Cortex of kidney (tissue), 1 donor: Measurements from ENCODE around the gene PABPC1L.
"Not testable (repeated sequence)": the region's sequence is repeated elsewhere in the genome, so short reads cannot be mapped to it uniquely, and the experiment has no call there.

ENCODE experiments used
- DNase-seq: peaks from one replicate; lab custom pipeline; 2025; lab: John Stamatoyannopoulos, UW

Gene PABPC1L

DNA sequence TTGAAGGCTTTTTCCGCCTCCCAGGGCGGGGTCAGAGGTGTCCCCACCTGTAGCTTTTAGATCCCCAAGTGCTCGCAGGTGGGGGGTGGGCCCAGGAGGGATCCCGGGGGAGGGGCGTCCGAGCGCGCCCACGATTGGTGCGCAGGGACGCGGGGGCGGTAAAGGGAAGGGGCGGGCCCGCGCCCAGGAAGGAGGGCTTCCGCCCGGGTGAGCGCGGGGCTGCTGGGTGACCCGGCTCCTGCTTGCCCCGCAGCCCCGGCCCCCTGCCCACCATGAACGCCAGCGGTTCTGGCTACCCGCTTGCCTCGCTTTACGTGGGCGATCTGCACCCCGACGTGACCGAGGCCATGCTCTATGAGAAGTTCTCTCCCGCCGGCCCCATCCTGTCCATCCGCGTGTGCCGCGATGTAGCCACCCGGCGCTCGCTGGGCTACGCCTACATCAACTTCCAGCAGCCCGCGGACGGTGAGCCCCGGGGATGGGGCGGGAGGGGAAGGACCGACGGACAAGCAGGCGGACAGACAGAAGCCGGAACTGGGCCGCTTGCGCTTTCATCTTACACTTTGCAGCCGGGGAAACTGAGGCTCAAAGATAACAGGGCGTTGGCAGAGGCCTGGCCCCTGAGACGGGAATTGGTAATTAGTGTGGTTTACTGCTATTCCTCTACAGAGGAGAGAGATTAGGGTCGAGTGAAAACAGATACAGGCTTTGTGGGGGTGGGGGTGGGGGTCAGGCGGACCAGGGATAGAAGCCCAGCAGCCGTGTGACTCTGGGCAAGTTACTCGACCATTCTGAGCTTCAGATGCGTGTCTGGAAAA lies at the start of gene PABPC1L:
TSS of gene PABPC1L (plus strand) at position 189 of the 818 bp plus-strand sequence. CDS start at position 273, 84 bp downstream.
- DNase-seq: no peak

- no peak for DNase-seq
Measured at GRCh38 chr20:44861531-44862006, 48.3 kb upstream of the PABPC1L start.

DNA sequence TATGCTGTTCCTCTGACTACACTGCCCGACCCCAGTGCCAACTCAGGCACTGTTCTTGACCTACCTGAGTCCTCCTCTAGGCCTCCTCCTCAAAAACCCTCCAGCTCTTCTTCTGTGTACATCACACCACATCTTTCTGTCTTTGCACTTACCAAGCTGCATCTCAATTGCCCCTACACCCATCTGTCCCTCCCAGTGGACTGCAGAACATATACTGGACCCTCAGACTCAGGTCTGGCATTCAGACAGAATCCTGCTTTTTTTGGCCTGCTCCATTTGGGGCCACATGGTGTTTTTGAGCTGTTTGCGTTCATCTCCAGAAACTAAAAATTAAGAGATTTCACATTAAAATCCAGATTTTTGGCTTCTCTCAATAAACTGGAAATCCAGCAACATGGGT lies 47.6 kb upstream of the PABPC1L start:
- DNase-seq: no peak

DNA sequence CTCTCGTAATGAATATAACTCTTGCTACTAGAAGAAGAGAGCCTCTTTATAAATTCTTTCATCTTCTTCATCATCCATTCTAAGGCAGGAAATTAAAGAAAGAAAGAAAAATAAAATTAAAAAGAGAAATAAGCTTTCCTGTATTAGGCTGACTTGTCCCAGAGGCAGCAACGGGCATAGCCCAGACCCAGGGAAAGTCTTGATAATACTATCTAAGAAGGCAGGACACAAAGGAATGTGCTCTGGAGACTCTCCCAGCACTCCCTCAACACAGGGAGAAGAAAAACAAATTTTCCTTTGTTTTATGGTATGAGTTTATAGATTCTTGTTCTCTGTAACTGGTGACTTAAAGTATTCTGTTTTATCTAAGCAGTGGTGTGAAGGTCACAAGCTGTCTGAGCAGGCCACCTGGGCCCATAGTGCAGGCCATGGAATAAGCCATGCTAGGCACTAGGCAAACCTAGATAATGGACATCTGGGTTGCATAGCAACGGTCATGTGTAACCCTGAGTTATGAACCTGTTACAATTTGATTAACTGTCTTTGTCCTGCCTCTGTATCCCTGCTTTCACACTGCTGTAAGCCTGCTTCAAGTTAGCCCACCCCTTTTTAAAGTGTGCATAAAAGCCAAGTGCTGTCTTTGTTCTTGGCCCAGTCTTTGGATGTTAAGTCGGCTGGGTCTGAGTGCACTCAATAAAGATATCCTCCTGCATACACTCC lies 46.3 kb upstream of the PABPC1L start:
- DNase-seq: not testable (repeated sequence)

- DNase-seq: not testable (repeated sequence)
Measured at GRCh38 chr20:44864493-44864892, 45.4 kb upstream of the PABPC1L start.

- DNase-seq: no peak
Measured at GRCh38 chr20:44866703-44867335, 43.0 kb upstream of the PABPC1L start.

DNA sequence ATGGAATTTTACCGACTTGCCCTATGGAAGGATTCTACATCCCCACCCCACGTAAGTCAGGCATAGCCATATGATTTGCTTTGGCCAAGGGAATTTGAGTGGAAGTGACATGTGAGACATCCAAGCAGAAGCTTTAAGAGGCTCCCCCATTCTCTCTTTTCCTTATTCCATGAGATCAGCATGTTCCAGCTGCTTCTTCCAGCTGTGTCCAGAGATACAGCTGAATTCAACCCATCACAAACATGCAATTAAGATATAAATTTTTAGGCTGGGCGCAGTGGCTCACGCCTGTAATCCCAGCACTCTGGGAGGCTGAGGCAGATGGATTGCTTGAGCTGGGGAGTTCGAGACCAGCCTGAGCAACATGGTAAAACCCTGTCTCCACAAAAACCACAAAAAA lies 40.4 kb upstream of the PABPC1L start:
- no peak for DNase-seq

DNA sequence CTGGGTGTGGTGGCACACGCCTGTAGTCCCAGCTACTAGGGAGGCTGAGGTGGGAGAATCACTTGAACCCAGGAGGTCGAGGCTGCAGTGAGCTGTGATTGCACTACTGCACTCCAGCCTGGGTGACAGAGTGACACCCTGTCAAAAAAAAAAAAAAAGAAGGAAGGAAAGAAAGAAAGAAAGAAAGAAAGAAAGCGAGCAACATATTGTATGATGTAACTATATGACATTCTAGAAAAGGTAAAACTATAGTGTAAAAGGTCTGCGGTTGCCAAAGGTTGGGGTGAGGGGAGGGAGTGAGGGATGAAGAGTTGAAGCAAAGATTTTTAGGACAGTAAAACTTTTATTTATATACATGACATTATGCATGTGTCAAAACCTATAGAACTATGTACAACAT lies 27.5 kb upstream of the PABPC1L start:
- not testable (repeated sequence) for DNase-seq

GRCh38 chr20:44883214-44883902 lies 26.5 kb upstream of the PABPC1L start:
- DNase-seq: no peak

DNA sequence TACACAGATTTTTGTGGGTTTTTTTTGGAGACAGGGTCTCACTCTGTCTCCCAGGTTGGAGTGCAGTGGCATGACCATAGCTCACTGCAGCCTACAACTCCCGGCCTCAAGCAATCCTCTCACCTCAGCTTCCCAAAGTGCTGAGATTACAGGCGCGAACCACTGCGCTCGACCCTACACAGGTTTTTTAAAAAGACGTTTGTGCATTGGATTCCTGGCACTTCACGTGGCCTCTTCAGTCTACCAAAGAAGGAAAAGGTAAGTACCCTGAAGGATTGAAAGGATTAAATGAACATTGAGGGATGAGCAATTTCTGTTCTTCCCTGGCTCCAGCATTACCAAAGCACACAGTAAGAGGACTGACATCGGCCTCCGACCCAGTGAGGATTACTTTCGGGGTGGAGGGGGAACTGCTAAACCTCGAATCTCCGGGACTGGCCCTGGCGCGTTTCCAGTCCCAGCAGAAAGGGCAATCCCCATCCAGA lies 24.9 kb upstream of the PABPC1L start:
- DNase-seq: no peak

DNA sequence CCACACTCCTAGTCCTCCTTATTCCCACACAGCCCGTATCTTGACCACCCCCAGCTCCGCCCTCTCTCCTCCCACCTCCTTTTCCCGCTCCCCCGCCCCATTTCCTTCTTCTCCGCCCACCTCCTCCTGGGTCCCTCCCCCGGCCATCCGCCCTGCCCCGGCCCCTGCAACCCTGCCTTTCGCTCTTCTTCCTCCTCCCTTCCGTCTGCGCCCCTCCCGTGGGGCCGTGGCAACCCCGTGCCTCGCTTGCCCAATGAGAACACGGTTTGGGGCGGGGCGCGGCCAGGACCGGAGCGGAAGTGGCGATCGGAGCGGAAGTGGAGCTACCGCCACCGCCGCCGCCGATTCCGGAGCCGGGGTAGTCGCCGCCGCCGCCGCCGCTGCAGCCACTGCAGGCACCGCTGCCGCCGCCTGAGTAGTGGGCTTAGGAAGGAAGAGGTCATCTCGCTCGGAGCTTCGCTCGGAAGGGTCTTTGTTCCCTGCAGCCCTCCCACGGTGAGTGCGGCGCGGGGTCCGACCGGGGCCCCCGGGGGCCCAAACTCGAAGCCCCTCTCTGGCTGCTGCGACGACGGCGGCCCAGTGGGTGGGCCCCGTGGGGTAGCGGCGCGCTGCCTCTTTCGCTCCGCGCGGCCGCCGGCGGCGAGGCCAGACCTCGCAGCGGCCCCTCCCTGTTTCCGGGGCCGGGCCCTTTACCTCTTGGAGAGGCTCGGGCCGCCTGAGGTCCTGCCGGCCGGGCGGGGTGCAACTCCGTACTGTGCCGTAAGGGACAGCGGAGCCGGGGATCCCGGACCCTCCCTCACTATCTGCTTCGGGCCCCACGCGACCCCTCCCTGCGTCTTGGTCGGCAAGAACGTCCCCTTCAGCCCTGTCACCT lies 24.2 kb upstream of the PABPC1L start, which contains the start of gene YWHAB:
TSS of gene YWHAB (plus strand) at position 314 of the 874 bp plus-strand sequence. CDS start 15,829 bp downstream, outside the sequence.
- peak; percentile 51 for DNase-seq

DNA sequence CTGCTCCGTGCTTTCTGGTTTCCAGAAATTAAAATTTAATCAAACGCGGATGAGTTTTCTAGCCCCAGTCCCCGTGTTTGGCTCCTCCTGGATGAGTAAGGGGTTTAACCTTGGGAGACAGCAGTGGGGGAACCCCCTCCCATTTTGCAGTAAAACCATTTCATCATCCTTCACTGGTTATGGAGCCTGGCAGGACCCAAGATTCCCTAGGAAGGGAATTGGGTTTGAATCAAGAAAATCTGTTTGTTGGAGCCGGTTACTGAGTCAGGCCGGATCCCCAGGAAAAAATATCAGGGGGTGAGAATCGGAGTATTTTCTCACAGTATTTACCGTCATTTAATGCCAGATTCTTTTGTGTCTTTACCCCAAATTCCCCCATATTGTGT lies 23.6 kb upstream of the PABPC1L start:
- DNase-seq: no peak

DNA sequence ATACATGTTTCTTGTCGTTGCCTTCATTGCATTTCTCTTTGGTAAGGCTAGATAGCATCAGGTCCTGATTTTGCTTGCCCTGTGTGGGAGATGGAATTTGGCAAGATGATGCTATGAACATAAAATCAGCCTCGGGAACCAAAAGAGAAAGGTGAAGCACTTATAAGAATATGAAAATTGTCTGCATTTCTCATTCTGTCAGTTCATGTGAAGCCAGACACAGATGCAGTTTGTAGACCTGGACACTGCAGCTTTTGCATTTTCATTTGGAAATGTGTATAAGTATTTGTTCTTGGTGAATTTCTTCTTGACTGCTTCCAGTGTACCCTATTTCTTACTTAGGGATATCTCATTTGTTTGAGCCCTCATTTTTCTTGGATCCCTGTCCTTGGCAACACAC lies 23.0 kb upstream of the PABPC1L start:
- no peak for DNase-seq

- no peak for DNase-seq
Measured at GRCh38 chr20:44887466-44887865, 22.4 kb upstream of the PABPC1L start.

DNA sequence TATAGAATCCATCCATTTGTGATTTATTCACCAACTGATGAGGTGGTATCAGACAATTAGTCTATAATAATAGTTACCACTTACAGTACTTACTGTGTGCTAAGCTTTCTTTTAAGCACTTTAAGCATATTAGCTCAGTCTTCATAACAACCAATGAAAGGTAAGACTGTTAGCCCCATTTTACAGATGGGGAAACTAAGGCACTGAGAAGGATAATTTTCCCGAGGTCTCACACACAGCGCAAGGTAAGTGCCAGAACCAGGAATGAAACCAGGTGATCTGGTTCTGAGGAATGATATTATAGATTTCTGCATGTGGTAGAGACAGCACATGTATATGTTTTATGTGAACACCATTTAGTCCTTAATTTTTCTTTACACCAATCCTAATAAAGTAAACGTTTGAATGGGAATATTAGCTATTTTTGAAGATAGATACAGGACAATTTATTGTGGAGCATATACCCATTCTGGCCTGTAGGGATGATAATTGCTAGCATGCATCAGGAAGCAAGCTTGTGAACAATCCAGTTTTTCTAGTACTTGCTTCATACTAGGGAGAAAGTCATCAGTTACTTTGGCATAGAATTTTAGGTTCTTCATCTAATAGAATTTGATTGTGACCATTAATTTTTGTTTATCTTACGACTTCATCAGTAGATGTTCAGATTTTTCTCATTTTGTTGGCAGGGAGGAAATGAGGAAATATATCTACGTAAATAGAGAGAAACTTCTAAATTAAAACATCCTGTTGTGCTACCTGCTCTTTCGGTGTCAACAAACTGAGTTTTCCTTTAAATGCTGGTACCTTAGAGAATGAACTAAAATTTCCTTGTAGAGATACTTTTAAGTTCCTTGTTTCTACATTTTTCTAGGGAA lies 21.4 kb upstream of the PABPC1L start:
- DNase-seq: no peak

DNA sequence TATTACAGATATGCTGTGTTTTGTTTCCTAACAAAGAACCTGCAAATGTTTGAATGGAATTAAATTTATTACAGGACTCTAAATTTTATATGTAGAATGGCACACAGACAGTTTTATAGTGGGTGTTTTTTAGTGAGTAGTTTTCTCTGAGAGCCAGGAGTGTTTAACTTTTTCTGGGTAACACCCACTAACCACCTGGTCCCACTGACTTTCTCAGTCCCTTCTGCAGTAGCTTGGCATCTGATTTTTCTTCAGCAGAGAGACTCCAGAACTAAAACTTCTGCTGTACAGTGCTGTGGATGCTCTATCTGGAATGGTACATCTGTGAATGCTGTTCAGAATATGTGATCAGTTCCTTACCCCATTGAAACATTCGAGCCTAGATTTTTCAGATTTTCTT lies 18.0 kb upstream of the PABPC1L start:
- DNase-seq: no peak

- DNase-seq: no peak
Measured at GRCh38 chr20:44894959-44895358, 14.9 kb upstream of the PABPC1L start.

GRCh38 chr20:44896583-44896982 lies 13.3 kb upstream of the PABPC1L start:
- no peak for DNase-seq

GRCh38 chr20:44897133-44897532 lies 12.7 kb upstream of the PABPC1L start:
- DNase-seq: no peak
